Liver (tissue), 9 donors: ENCODE data around the gene CCDC60. TPM values are rescaled to one million over a fixed set of nuclear protein-coding genes. Genes with fewer than 3 reads are reported as not detected.

Source experiments
- DNase-seq: peaks from one replicate; pipeline ENCODE4 v3.0.0-alpha.2; 2017; ENCODE audit warnings: low spot score
- H3K27ac ChIP-seq, 2 donors: one replicate each; pipeline ENCODE4 v1.7.0; 2013; ENCODE audit warnings: inconsistent platforms in 2 of 2, low read length in 2 of 2, control low read depth in 1 of 2, low read depth in 1 of 2, mild to moderate bottlenecking in 1 of 2
- H3K27me3 ChIP-seq, 4 donors: one replicate each; pipeline versions ENCODE4 v1.6.1 to v1.7.0; 2013; ENCODE audit warnings: low read length in 3 of 4, inconsistent platforms in 1 of 4, mild to moderate bottlenecking in 1 of 4, moderate library complexity in 1 of 4; ENCODE audit not compliant: control insufficient read depth in 4 of 4, insufficient read depth in 4 of 4
- H3K36me3 ChIP-seq, 4 donors: one replicate each; pipeline versions ENCODE4 v1.6.1 to v1.7.0; 2013; ENCODE audit warnings: low read length in 3 of 4, mild to moderate bottlenecking in 3 of 4, low read depth in 1 of 4, moderate library complexity in 1 of 4; ENCODE audit not compliant: control insufficient read depth in 4 of 4, insufficient read depth in 3 of 4
- H3K4me1 ChIP-seq, 4 donors: one replicate each; pipeline versions ENCODE4 v1.6.1 to v1.7.0; 2013; ENCODE audit warnings: low read length in 3 of 4, mild to moderate bottlenecking in 3 of 4, moderate library complexity in 1 of 4; ENCODE audit not compliant: control insufficient read depth in 4 of 4, insufficient read depth in 4 of 4
- H3K4me3 ChIP-seq, 3 donors: one replicate each; pipeline versions ENCODE4 v1.6.1 to v1.7.0; 2013; ENCODE audit warnings: low read length in 3 of 3, control low read depth in 1 of 3, low read depth in 1 of 3, mild to moderate bottlenecking in 1 of 3
- H3K9ac ChIP-seq, 2 donors: one replicate each; pipeline ENCODE4 v1.7.0; 2013; ENCODE audit warnings: low read length in 2 of 2, mild to moderate bottlenecking in 2 of 2, moderate library complexity in 2 of 2, control low read depth in 1 of 2, low read depth in 1 of 2
- H3K9me3 ChIP-seq, 4 donors: one replicate each; pipeline versions ENCODE4 v1.6.1 to v1.7.0; 2013; ENCODE audit warnings: low read length in 3 of 4; ENCODE audit not compliant: control insufficient read depth in 4 of 4
- CTCF ChIP-seq: fragments of 150-350 bp; IDR thresholded peaks from 2 replicates; pipeline ENCODE4 v1.5.1; 2017; ENCODE audit warnings: improper control_type of control experiment, low read depth, low read length; ENCODE audit not compliant: missing input control
- FOXA1 ChIP-seq: IDR thresholded peaks from 2 replicates; pipeline ENCODE4 v1.6.1; 2016; ENCODE audit warnings: antibody characterized with exemption
- FOXA2 ChIP-seq: IDR thresholded peaks from 2 replicates; pipeline ENCODE4 v1.6.1; 2016; ENCODE audit warnings: antibody characterized with exemption
- GABPA ChIP-seq, 2 donors: IDR thresholded peaks in 1 of 2; conservative IDR thresholded peaks in 1 of 2; 2 replicates each; pipeline ENCODE4 v1.6.1; 2016; ENCODE audit warnings: antibody characterized with exemption in 2 of 2, mild to moderate bottlenecking in 1 of 2, moderate library complexity in 1 of 2
- HNF4G ChIP-seq: IDR thresholded peaks from 2 replicates; pipeline ENCODE4 v1.6.1; 2016; ENCODE audit warnings: antibody characterized with exemption
- MAX ChIP-seq: IDR thresholded peaks from 2 replicates; pipeline ENCODE4 v1.6.1; 2016; ENCODE audit warnings: antibody characterized with exemption
- RAD21 ChIP-seq, 2 donors: IDR thresholded peaks; 2 replicates each; pipeline ENCODE4 v1.6.1; 2016; ENCODE audit warnings: antibody characterized with exemption in 2 of 2, mild to moderate bottlenecking in 2 of 2
- REST ChIP-seq: IDR thresholded peaks from 2 replicates; pipeline ENCODE4 v1.6.1; 2016; ENCODE audit warnings: antibody characterized with exemption, mild to moderate bottlenecking
- RXRA ChIP-seq, 2 donors: IDR thresholded peaks; 2 replicates each; pipeline ENCODE4 v1.6.1; 2017 to 2018; ENCODE audit warnings: antibody characterized with exemption in 2 of 2, mild to moderate bottlenecking in 1 of 2
- SP1 ChIP-seq: IDR thresholded peaks from 2 replicates; pipeline ENCODE4 v1.6.1; 2018; ENCODE audit warnings: antibody characterized with exemption, mild to moderate bottlenecking
- TAF1 ChIP-seq: conservative IDR thresholded peaks from 2 replicates; pipeline ENCODE4 v1.6.1; 2016; ENCODE audit warnings: antibody characterized with exemption, mild to moderate bottlenecking
- ZBTB33 ChIP-seq: IDR thresholded peaks from 2 replicates; pipeline ENCODE4 v1.6.1; 2016; ENCODE audit warnings: antibody characterized with exemption
- WGBS: extraction: QIAGEN DNeasy Blood & Tissue Kit; methylation state at CpG from one replicate; pipeline ENCODE4 v1.1.7; 2013; 5-methylcytosine and 5-hydroxymethylcytosine counted together
- polyA plus RNA-seq, 2 donors: library from polyadenylated mRNA; stranded (reverse) in 1 of 2; unstranded in 1 of 2; fragments of 200-250 nt in 1 of 2; fragments of >200 nt in 1 of 2; fragmentation: Nextera tagmentation in 1 of 2; extraction: Ambion mirVana in 1 of 2; gene quantifications; one replicate each; pipeline versions ENCODE4 v1.2.1 to v1.2.3, GENCODE V29; 2013 to 2015
- total RNA-seq, 2 donors: library from RNA; depleted of rRNA; stranded (reverse); fragments of >200 nt; gene quantifications; one replicate each; pipeline ENCODE4 v1.2.3, GENCODE V29; 2014
- donor health status: healthy.
- donor health status: healthy.
- donor health status: healthy.
- donor health status: healthy.
- donor health status: healthy.

Gene CCDC60
- total and polyA plus RNA-seq, 4 donors: not detected

GRCh38 chr12:119410396-119410795, 75.9 kb downstream of the CCDC60 start (continued):
- no peak for TF ChIP-seq ZBTB33

- TF ChIP-seq FOXA2 (no peak), RXRA (IDR thresholded peaks at IDR 0.05) (no peak), FOXA1 (no peak), SP1 (no peak), RAD21 (IDR thresholded peaks at IDR 0.05) (no peak), HNF4G (no peak)
- Histone ChIP-seq H3K27me3 (peaks cover 0 to 2% (median 0%) of the 10 kb centered on the region in 4 donors), H3K36me3 (no peaks in the 10 kb centered on the region), H3K4me1 (no peaks in the 10 kb centered on the region), H3K4me3 (no peak overlapping the region), H3K9ac (no peak overlapping the region), H3K9me3 (no peaks in the 10 kb centered on the region), H3K27ac (no peak overlapping the region)
- WGBS: 39% methylated on average over 4 of the region's 4 CpGs
- DNase-seq: no peak
Observed at GRCh38 chr12:119412306-119412705, 77.8 kb downstream of the CCDC60 start.

- H3K4me3 ChIP-seq: no peak overlapping the region
- H3K27me3 ChIP-seq: peaks cover 0 to 7% (median 0%) of the 10 kb centered on the region in 4 donors
- 28% methylated on average over 21 of the region's 21 CpGs for WGBS
- no peak overlapping the region for H3K9ac ChIP-seq
- TF ChIP-seq FOXA2: no peak
- TF ChIP-seq ZBTB33: no peak
- TF ChIP-seq CTCF: peak; percentile 92
- TF ChIP-seq FOXA1: no peak
- no peak for TF ChIP-seq TAF1
- peak; percentile 87 to 95 for TF ChIP-seq RAD21 (IDR thresholded peaks at IDR 0.05)
- TF ChIP-seq MAX: no peak
- TF ChIP-seq GABPA (IDR thresholded peaks at IDR 0.05 in 1 of 2, conservative IDR thresholded peaks at IDR 0.05 in 1 of 2): no peak
- no peak for TF ChIP-seq REST
- no peaks in the 10 kb centered on the region for H3K4me1 ChIP-seq
- H3K36me3 ChIP-seq: no peaks in the 10 kb centered on the region
- no peaks in the 10 kb centered on the region for H3K9me3 ChIP-seq
- DNase-seq: peak; percentile 55
- no peak overlapping the region for H3K27ac ChIP-seq
Observed at GRCh38 chr12:119412811-119413794, 78.6 kb downstream of the CCDC60 start.
